ENCODE measurements around the gene CSNK1G2.

DNA sequence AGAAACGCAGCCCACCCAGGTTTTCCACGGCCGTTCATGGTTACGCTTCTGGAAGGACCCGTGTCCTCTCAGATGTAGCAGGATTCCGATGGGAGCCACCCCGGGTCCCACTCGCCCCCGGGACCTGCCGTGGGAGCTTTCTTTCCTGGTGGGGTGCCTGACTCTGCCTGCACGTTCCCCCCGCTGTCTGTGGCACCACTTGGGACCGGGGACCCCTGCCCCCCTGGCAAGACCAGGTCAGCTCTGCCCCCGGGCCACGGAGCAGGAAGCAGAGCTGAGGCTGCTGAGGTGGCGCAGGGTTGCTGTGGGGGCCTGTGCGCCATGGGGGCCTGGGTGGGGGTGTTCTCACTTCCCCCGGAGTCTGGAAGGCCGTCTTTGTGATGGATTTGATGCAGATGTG lies 12.1 kb downstream of the CSNK1G2 start:
- TF ChIP-seq, protein P1, sequence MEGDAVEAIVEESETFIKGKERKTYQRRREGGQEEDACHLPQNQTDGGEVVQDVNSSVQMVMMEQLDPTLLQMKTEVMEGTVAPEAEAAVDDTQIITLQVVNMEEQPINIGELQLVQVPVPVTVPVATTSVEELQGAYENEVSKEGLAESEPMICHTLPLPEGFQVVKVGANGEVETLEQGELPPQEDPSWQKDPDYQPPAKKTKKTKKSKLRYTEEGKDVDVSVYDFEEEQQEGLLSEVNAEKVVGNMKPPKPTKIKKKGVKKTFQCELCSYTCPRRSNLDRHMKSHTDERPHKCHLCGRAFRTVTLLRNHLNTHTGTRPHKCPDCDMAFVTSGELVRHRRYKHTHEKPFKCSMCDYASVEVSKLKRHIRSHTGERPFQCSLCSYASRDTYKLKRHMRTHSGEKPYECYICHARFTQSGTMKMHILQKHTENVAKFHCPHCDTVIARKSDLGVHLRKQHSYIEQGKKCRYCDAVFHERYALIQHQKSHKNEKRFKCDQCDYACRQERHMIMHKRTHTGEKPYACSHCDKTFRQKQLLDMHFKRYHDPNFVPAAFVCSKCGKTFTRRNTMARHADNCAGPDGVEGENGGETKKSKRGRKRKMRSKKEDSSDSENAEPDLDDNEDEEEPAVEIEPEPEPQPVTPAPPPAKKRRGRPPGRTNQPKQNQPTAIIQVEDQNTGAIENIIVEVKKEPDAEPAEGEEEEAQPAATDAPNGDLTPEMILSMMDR (IDR thresholded peaks at IDR 0.05) = no peak
- TF ChIP-seq EZH2 (IDR thresholded peaks at IDR 0.05; ENCODE audit: borderline replicate concordance, insufficient read depth, low read depth, low read length, poor library complexity, severe bottlenecking) = no peak
